NCI-H2227 (cell line): ENCODE results near the gene OR1G1.
"Not testable (repeated sequence)": the region's sequence is repeated elsewhere in the genome, so short reads cannot be mapped to it uniquely, and the experiment has no call there.

Source experiments
- DNase-seq: peaks from one replicate; lab custom pipeline; 2025; ENCODE audit not compliant: unreplicated experiment; lab: John Stamatoyannopoulos, UW

OR1G1 gene

DNA sequence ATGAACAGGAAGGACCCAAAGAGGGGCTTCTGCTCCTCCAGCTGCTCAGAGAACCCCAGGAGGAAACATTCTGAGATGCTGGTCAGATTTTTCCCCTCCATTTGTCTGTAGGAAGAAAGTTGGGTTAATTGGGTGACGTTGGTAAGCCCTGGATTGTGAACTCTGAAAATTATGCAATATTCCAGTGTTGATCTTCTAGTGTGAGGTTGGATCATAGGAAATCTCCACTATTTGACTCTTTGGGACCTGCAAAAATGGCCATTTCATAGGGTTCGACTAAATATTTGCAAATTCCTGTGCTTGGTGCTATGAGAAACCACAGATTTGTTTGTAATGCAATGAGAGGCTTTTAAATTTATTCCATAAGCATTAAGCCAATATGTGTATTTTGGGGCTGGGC, at the start of gene OR1G1:
Gene OR1G1, minus strand, starts transcription at position 101 of the 400 bp plus-strand sequence. Its CDS starts 0 bp downstream, at position 101.
- no peak for DNase-seq

DNA sequence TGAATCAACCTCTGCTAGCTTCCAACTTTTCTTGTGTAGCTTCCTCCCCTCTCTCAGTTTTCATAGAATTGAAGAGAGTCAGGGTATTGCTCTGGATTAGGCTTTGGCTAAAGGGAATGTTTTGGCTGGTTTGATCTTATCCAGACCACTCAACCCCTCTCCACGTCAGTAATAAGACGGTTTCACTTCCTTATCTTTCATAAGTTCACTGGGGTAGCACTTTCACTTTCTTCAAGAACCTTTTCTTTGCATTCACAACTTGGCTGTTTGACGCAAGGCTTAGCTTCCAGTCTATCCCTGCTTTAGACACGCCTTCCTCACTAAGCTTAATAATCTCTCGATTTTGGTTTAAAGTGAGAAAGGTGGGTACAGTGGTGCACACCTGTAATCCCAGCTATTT, 40.2 kb upstream of the OR1G1 start:
- no peak for DNase-seq

DNA sequence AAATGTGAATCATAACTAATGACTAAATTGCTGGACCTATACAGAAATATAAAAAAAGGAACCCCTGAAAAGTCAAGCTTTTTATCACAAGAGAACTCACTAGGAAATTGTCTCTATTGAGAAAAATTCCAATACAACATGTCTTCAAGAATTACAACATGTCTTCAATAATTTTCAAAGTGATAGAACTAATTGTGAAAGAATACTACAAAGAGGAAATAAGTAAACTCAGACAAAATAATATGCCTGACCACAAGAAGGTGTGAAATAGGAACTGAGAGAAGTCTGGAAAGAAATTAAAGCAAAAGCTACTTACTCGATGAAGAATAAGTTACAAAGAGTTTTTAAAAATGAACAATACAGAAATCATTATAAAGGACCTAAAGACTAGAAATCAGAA, 29.9 kb upstream of the OR1G1 start:
- DNase-seq: no peak

- not testable (repeated sequence) for DNase-seq
These were observed 10.1 kb upstream of the OR1G1 start for GRCh38 chr17:3137494-3137893.

DNA sequence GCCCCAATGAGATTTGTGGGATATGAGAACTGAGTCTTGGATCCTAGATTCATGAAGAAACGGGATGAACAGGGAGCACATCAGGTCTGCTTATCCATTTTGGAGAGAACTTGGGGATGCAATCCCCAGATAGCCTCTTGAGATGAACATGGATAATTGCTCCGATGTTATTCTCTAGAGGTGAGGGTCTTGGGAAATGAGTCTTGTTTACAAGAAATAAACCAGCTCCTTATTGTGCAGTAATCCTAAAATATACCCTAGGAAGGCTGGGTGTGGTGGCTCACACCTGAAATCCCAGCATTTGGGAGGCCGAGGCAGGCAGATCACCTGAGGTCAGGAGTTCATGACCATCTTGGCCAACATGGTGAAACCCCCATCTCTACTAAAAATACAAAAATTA, 23.0 kb downstream of the OR1G1 start, which contains the start of gene OR1D2:
Gene OR1D2, minus strand, starts transcription at position 101 of the 400 bp plus-strand sequence. CDS start 11,426 bp downstream, outside the sequence.
- DNase-seq: no peak
